Sigmoid colon (tissue), 7 donors: ENCODE data around the gene NMT1. TPM values are rescaled to one million over a fixed set of nuclear protein-coding genes. Genes with fewer than 3 reads are reported as not detected.

Experiments used
- DNase-seq: peaks from one replicate; pipeline ENCODE4 v3.0.0-alpha.2; 2019
- H3K27ac ChIP-seq, 4 donors: fragments of 200-600 bp; sonication (generic); one replicate each; pipeline ENCODE4 v1.5.1; 2016 to 2019; ENCODE audit warnings: mild to moderate bottlenecking in 1 of 4
- H3K27me3 ChIP-seq, 3 donors: fragments of 200-600 bp; sonication (generic); one replicate each; pipeline ENCODE4 v1.5.1; 2019; ENCODE audit warnings: mild to moderate bottlenecking in 1 of 3
- H3K36me3 ChIP-seq, 4 donors: fragments of 200-600 bp; sonication (generic); one replicate each; pipeline ENCODE4 v1.5.1; 2016 to 2019
- H3K4me1 ChIP-seq, 4 donors: fragments of 200-600 bp; sonication (generic); one replicate each; pipeline ENCODE4 v1.5.1; 2017 to 2019
- H3K4me3 ChIP-seq, 4 donors: fragments of 200-600 bp; sonication (generic); one replicate each; pipeline ENCODE4 v1.5.1; 2017 to 2019; ENCODE audit warnings: mild to moderate bottlenecking in 2 of 4, moderate library complexity in 1 of 4
- H3K9me3 ChIP-seq, 4 donors: fragments of 200-600 bp in 3 of 4; sonication (generic) in 3 of 4; one replicate each; pipeline versions ENCODE4 v1.5.1 to v1.6.1; 2013 to 2019
- EP300 ChIP-seq, 4 donors: sonication (generic); formaldehyde crosslinking; IDR thresholded peaks; one replicate each; pipeline ENCODE4 v1.6.1; 2017; ENCODE audit warnings: antibody characterized with exemption in 4 of 4
- POLR2A ChIP-seq, 2 donors: fragments of 450-650 bp; IDR thresholded peaks; one replicate each; pipeline ENCODE4 v1.6.1; 2016; ENCODE audit warnings: antibody characterized with exemption in 2 of 2, mild to moderate bottlenecking in 2 of 2, moderate library complexity in 2 of 2
- POLR2AphosphoS5 ChIP-seq, 4 donors: sonication (generic); formaldehyde crosslinking; IDR thresholded peaks; one replicate each; pipeline ENCODE4 v1.6.1; 2017; ENCODE audit warnings: antibody characterized with exemption in 4 of 4
- WGBS, 2 donors: extraction: QIAGEN DNeasy Blood & Tissue Kit; methylation state at CpG; one replicate each; pipeline ENCODE4 v1.1.7; 2013; 5-methylcytosine and 5-hydroxymethylcytosine counted together
- intact Hi-C: fragments of 100-400 bp; cut with DNase I; formaldehyde crosslinking; loops from one replicate; pipeline ENCODE4 v1.15.1; 2023
- polyA plus RNA-seq, 3 donors: library from polyadenylated mRNA; stranded (reverse); fragments of 200-250 nt; gene quantifications; one replicate each; pipeline ENCODE4 v1.2.3, GENCODE V29; 2013
- total RNA-seq, 4 donors: library from RNA; depleted of rRNA; stranded (reverse); fragments of >200 nt; gene quantifications; one replicate each; pipeline ENCODE4 v1.1.0, GENCODE V29; 2016
- TF ChIP-seq, protein P1 (sequence below), 4 experiments: fragments of 450-650 bp in 3 of 4; fragments of 200-600 bp in 1 of 4; IDR thresholded peaks; one replicate each; pipeline ENCODE4 v1.5.1; 2016 to 2019; ENCODE audit warnings: antibody characterized with exemption in 4 of 4, mild to moderate bottlenecking in 3 of 4, moderate library complexity in 2 of 4
- donor health status: healthy with polysubstance abuse.
- donor health status: Bipolar disorder and iron deficiency.
- donor health status: healthy.

Gene NMT1
- total and polyA plus RNA-seq, 7 donors, result 13.2 to 59.2 (median 41.0) TPM

DNA sequence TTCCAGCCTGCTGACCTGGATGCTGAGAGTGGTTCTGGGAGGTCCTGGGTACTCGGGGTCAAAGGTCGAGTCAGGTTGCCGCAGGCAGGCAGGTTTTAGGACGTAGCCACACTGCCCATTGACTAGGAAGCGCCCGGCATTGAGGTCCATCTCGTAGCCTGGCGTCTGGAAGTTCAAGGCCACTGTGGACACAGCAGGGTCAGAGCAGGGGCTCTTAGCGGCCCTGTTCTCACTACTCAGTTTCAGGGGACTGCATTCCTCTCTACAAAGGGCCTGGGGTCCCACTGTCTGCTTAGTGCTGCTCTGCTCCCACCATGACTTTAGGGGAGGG, 52.3 kb downstream of the NMT1 start:
- WGBS, 2 donors, result 84 to 89% methylated on average over 9 of the region's 9 CpGs
- Histone ChIP-seq H3K4me3 (no peak overlapping the region), H3K36me3 (peaks cover 12 to 64% (median 32%) of the 10 kb centered on the region in 4 donors), H3K27ac (peak overlapping the region in 3 of 4 donors; percentile 81 to 87 (median 84)), H3K27me3 (no peaks in the 10 kb centered on the region), H3K9me3 (no peaks in the 10 kb centered on the region), H3K4me1 (peaks cover 0 to 33% (median 28%) of the 10 kb centered on the region in 4 donors)
- intact Hi-C loops, result no loop called here
- DNase-seq, result no peak
- TF ChIP-seq EP300 (IDR thresholded peaks at IDR 0.05) (no peak), POLR2A (IDR thresholded peaks at IDR 0.05) (no peak), POLR2AphosphoS5 (IDR thresholded peaks at IDR 0.05) (no peak)
- TF ChIP-seq, protein P1, sequence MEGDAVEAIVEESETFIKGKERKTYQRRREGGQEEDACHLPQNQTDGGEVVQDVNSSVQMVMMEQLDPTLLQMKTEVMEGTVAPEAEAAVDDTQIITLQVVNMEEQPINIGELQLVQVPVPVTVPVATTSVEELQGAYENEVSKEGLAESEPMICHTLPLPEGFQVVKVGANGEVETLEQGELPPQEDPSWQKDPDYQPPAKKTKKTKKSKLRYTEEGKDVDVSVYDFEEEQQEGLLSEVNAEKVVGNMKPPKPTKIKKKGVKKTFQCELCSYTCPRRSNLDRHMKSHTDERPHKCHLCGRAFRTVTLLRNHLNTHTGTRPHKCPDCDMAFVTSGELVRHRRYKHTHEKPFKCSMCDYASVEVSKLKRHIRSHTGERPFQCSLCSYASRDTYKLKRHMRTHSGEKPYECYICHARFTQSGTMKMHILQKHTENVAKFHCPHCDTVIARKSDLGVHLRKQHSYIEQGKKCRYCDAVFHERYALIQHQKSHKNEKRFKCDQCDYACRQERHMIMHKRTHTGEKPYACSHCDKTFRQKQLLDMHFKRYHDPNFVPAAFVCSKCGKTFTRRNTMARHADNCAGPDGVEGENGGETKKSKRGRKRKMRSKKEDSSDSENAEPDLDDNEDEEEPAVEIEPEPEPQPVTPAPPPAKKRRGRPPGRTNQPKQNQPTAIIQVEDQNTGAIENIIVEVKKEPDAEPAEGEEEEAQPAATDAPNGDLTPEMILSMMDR (IDR thresholded peaks at IDR 0.05), result no peak

DNA sequence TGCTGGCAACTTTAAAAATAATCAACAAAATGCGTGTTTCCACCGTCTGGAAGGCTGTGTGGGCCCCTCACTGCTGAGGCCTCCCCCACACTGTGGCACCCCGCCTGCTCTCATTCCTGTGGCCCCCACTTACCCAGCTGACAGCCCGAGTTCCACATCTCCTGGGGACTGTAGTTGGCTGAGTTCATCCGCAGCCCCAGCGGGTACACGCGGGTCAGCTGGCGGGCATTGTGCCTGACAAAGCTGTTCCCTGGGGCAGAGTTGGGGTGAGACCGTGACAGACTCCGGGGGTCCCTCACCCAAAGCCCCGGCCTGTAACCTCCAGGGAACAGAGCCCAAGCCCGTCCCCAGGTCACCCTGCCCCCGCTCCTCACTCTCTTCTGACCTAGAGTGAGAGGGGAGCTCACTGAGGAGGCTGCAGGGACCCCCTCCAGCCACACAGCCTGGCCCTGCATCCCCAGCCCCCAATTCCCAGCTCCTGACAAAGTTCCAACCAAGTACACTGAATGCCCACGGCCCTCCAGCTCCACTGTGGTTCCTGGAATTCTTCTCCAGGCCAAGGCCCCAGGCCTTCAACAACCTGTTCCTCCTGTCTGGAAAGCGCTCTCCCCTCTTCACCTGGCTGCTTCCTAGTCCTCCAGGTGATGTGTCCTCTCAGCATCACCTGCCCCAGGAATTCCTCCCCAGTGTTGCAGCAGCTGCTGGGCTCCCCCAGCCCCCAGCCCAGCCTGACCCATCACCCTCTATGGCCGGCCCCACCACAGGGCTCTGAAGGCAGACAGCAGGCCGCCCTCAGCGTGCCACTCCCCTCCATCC, 53.2 kb downstream of the NMT1 start:
- intact Hi-C loops, result no loop called here
- no peaks in the 10 kb centered on the region for H3K9me3 ChIP-seq
- TF ChIP-seq POLR2A (IDR thresholded peaks at IDR 0.05) (no peak), EP300 (IDR thresholded peaks at IDR 0.05) (no peak), POLR2AphosphoS5 (IDR thresholded peaks at IDR 0.05) (no peak)
- TF ChIP-seq, protein P1 (IDR thresholded peaks at IDR 0.05), result no peak
- H3K27me3 ChIP-seq, result no peaks in the 10 kb centered on the region
- no peak overlapping the region for H3K4me3 ChIP-seq
- peak overlapping the region in 3 of 4 donors; percentile 1 to 87 (median 84) for H3K27ac ChIP-seq
- DNase-seq, result no peak
- H3K36me3 ChIP-seq, result peaks cover 13 to 65% (median 37%) of the 10 kb centered on the region in 4 donors
- peaks cover 0 to 28% (median 24%) of the 10 kb centered on the region in 4 donors for H3K4me1 ChIP-seq
- 89 to 92% methylated on average over 19 of the region's 19 CpGs for WGBS, 2 donors

DNA sequence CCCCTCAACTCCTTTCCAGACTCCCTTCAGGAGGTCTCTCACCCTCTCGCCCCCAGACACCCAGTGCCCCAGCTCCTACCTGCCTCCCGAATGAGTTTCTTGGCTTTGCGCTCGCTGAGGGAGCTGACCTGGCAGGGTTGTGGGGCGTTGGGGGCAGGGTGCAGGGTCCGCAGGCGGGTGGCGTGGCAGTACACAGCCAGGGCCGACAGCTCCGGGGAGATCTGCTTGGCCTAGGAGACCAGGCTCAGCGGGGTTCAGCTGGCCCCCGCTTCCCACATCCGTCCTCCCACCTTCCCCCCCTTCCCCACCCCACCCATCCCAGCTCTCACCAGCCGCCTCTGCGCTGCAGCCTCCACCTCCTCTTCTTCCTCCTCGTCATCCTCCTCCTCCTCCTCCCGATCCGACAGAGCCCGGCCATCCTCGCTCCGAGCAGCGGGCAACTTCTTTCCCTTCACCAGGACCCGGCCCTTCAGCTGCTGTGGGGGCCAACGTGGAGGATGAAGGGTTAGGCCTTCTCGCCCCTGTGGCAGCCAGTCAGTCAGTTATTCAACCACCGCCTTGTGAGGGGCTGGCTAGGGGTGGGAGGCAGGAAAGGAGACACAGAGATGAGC, 54.0 kb downstream of the NMT1 start:
- peaks cover 13 to 73% (median 40%) of the 10 kb centered on the region in 4 donors for H3K36me3 ChIP-seq
- whole genome bisulfite sequencing, 2 donors, result 92 to 94% methylated on average over 26 of the region's 26 CpGs
- no peaks in the 10 kb centered on the region for H3K9me3 ChIP-seq
- H3K4me3 ChIP-seq, result no peak overlapping the region
- intact Hi-C loops, result no loop called here
- TF ChIP-seq EP300 (IDR thresholded peaks at IDR 0.05) (no peak), POLR2A (IDR thresholded peaks at IDR 0.05) (no peak), POLR2AphosphoS5 (IDR thresholded peaks at IDR 0.05) (no peak)
- TF ChIP-seq, protein P1 (IDR thresholded peaks at IDR 0.05), result no peak
- no peak for DNase-seq
- H3K4me1 ChIP-seq, result peaks cover 0 to 25% (median 23%) of the 10 kb centered on the region in 4 donors
- H3K27ac ChIP-seq, result peak overlapping the region in 3 of 4 donors; percentile 1 to 31 (median 5)
- no peaks in the 10 kb centered on the region for H3K27me3 ChIP-seq

DNA sequence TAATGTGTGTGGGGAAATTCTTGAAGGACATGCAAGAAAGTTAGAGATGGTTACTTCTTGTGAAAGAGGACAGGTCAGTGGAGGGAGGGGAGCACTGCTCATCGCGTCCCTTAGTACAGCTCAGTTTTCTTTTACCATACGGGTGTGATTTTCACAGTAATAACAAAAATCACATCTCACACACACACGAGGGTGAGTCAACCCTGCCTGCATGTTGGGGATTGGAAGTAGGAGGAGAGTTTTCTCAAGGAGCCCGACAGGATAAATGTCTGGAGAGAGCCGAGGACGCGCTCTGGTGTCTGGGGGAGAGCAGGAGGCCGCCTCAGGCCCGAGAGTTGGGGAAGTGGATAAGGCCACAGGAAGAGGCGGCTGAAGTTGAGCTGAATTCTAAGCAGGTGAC, 54.8 kb downstream of the NMT1 start:
- no peak overlapping the region for H3K27ac ChIP-seq
- intact Hi-C loops, result no loop called here
- WGBS, 2 donors, result 78 to 90% methylated on average over 11 of the region's 11 CpGs

More for the DNA sequence above, 54.8 kb downstream of the NMT1 start:
- peaks cover 0 to 18% (median 15%) of the 10 kb centered on the region in 4 donors for H3K4me1 ChIP-seq
- H3K4me3 ChIP-seq, result no peak overlapping the region
- H3K27me3 ChIP-seq, result no peaks in the 10 kb centered on the region
- DNase-seq, result no peak
- TF ChIP-seq POLR2A (IDR thresholded peaks at IDR 0.05), result no peak
- TF ChIP-seq EP300 (IDR thresholded peaks at IDR 0.05), result no peak
- TF ChIP-seq, protein P1 (IDR thresholded peaks at IDR 0.05), result no peak
- TF ChIP-seq POLR2AphosphoS5 (IDR thresholded peaks at IDR 0.05), result no peak
- H3K36me3 ChIP-seq, result peaks cover 13 to 80% (median 42%) of the 10 kb centered on the region in 4 donors
- H3K9me3 ChIP-seq, result no peaks in the 10 kb centered on the region
